BLaER1 treated with 17β-estradiol and CSF1 and Interleukin-3, amounts not matched to agents 10 nM and 100 nM (cell line): ENCODE measurements around the gene EIF2S2.
A peak's percentile ranks its signal among the peaks of the same experiment; 100 is the strongest.

Experiments
- H3K27ac ChIP-seq, 11 experiments: shearing (Covaris generic); formaldehyde crosslinking; 2 replicates each; pipeline ENCODE4 v1.8.1; 2022
- H3K27me3 ChIP-seq, 11 experiments: shearing (Covaris generic); formaldehyde crosslinking; 2 replicates each; pipeline ENCODE4 v1.8.1; 2022
- H3K36me3 ChIP-seq, 11 experiments: shearing (Covaris generic); formaldehyde crosslinking; 2 replicates each; pipeline ENCODE4 v1.8.1; 2022
- H3K4me1 ChIP-seq, 10 experiments: shearing (Covaris generic); formaldehyde crosslinking; 2 replicates each; pipeline ENCODE4 v1.8.1; 2022
- H3K4me2 ChIP-seq, 11 experiments: shearing (Covaris generic); formaldehyde crosslinking; 2 replicates each; pipeline ENCODE4 v1.8.1; 2022
- H3K4me3 ChIP-seq, 10 experiments: shearing (Covaris generic); formaldehyde crosslinking; 2 replicates each; pipeline ENCODE4 v1.8.1; 2022
- H3K9ac ChIP-seq, 11 experiments: shearing (Covaris generic); formaldehyde crosslinking; 2 replicates each; pipeline ENCODE4 v1.8.1; 2022
- H3K9me3 ChIP-seq, 11 experiments: shearing (Covaris generic); formaldehyde crosslinking; replicated peaks in 1 of 11; 2 replicates each; pipeline ENCODE4 v1.8.1; 2022
- H4K20me1 ChIP-seq, 11 experiments: shearing (Covaris generic); formaldehyde crosslinking; 2 replicates each; pipeline ENCODE4 v1.8.1; 2022
- Cebpa-rat ChIP-seq, 11 experiments: shearing (Covaris generic); IDR thresholded peaks; 2 replicates each; pipeline ENCODE4 v1.8.1; 2022

EIF2S2 gene

DNA sequence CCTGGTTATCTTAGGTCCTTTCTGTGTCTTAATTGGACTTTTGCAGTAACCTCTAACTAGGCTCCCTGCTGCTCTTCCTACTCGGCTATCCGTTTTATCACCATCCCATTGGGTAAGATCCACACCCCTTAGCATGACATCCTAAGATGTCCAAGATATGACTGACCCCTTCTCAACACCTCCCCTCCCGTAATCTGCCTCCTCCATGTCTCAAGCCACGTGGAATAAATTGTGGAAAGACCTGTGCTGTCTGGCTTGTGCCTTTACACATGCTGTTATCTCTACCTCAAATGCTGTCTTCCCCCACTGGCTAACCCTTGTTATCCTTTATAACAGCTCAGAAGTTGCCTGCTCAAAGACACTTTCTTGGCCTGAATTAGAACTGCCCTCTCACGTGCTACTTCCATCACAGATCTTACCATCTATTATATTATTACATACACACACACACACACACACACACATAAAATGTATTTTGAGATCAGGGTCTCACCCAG lies 26.5 kb downstream of the EIF2S2 start:
- H4K20me1 ChIP-seq: peaks cover 97 to 100% (median 100%) of the 10 kb centered on the region in 11 experiments; a peak in 21 of 22 replicates
- H3K36me3 ChIP-seq: peaks cover 93 to 100% (median 97%) of the 10 kb centered on the region in 11 experiments
- no peak overlapping the region for H3K27ac ChIP-seq
- H3K4me1 ChIP-seq: peaks cover 0 to 34% (median 26%) of the 10 kb centered on the region in 10 experiments; a peak in 13 of 20 replicates
- H3K4me2 ChIP-seq: no peak overlapping the region
- H3K9ac ChIP-seq: no peak overlapping the region
- H3K4me3 ChIP-seq: no peak overlapping the region
- no peaks in the 10 kb centered on the region for H3K9me3 ChIP-seq
- H3K27me3 ChIP-seq: no peaks in the 10 kb centered on the region
- no peak for TF ChIP-seq Cebpa-rat (IDR thresholded peaks at IDR 0.05)

DNA sequence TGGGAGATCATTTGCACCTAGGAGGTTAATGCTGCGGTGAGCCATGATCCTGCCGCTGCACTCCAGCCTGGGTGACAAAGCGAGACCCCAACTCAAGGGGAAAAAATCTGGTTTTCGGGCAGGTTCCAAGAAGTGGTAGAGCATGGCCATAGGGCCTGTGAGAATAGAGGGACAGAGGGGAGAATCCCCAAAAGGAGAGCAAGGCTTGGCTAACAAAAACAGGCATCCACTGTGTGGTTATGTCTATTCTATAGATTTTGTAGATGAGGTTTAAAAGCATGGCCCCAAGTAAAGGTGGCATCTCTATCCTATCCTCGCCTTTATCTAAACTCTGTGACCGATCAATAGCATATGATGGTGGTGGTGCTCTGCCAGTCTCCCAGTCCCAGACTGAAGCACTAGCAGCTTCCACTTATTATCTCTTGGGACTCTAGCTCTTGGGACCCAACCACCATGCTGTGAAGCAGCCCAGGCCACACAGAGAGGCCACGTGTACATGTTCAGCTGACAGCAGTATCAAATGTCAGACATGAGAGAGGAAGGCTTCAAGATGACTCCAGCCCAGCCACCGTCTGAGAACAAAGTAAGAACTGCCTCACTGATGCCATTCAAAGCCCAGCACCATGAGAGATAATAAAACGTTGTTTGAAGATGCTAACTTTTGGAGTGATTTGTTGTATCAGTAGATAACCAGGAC lies 27.7 kb downstream of the EIF2S2 start:
- Histone ChIP-seq H4K20me1 (peaks cover 94 to 100% (median 100%) of the 10 kb centered on the region in 11 experiments; a peak in 21 of 22 replicates), H3K4me1 (peaks cover 0 to 34% (median 26%) of the 10 kb centered on the region in 10 experiments; a peak in 13 of 20 replicates), H3K9me3 (no peaks in the 10 kb centered on the region), H3K4me3 (no peak overlapping the region), H3K27me3 (no peaks in the 10 kb centered on the region), H3K4me2 (peak overlapping the region in 6 of 11 experiments; percentile 6 to 66 (median 58); a peak in 9 of 22 replicates), H3K9ac (no peak overlapping the region), H3K36me3 (peaks cover 94 to 100% (median 97%) of the 10 kb centered on the region in 11 experiments), H3K27ac (peak overlapping the region in 1 of 11 experiments; percentile 14; a peak in 1 of 22 replicates)
- TF ChIP-seq Cebpa-rat (IDR thresholded peaks at IDR 0.05): no peak

GRCh38 chr20:34083781-34084180 lies 28.3 kb downstream of the EIF2S2 start:
- no peak overlapping the region for H3K9ac ChIP-seq
- H3K4me2 ChIP-seq: peak overlapping the region in 7 of 11 experiments; percentile 6 to 66 (median 58); a peak in 13 of 22 replicates
- H3K4me1 ChIP-seq: peaks cover 0 to 34% (median 26%) of the 10 kb centered on the region in 10 experiments; a peak in 13 of 20 replicates
- peak overlapping the region in 1 of 11 experiments; percentile 14; a peak in 1 of 22 replicates for H3K27ac ChIP-seq
- H3K4me3 ChIP-seq: no peak overlapping the region
- peaks cover 94 to 100% (median 97%) of the 10 kb centered on the region in 11 experiments for H3K36me3 ChIP-seq
- H3K27me3 ChIP-seq: no peaks in the 10 kb centered on the region
- peaks cover 94 to 100% (median 100%) of the 10 kb centered on the region in 11 experiments; a peak in 21 of 22 replicates for H4K20me1 ChIP-seq
- no peaks in the 10 kb centered on the region for H3K9me3 ChIP-seq
- TF ChIP-seq Cebpa-rat (IDR thresholded peaks at IDR 0.05): no peak

- peaks cover 94 to 100% (median 97%) of the 10 kb centered on the region in 11 experiments for H3K36me3 ChIP-seq
- peaks cover 94 to 100% (median 100%) of the 10 kb centered on the region in 11 experiments; a peak in 21 of 22 replicates for H4K20me1 ChIP-seq
- no peaks in the 10 kb centered on the region for H3K27me3 ChIP-seq
- peaks cover 0 to 34% (median 26%) of the 10 kb centered on the region in 10 experiments; a peak in 13 of 20 replicates for H3K4me1 ChIP-seq
- H3K9ac ChIP-seq: no peak overlapping the region
- no peak for TF ChIP-seq Cebpa-rat (IDR thresholded peaks at IDR 0.05)
- H3K4me3 ChIP-seq: no peak overlapping the region
- no peaks in the 10 kb centered on the region for H3K9me3 ChIP-seq
- H3K4me2 ChIP-seq: peak overlapping the region in 7 of 11 experiments; percentile 6 to 66 (median 58); a peak in 11 of 22 replicates
- H3K27ac ChIP-seq: 0 out of 22 replicates have a peak overlapping the region, but pooled peaks of 1 of the 11 experiments have one; percentile 12
Measured at GRCh38 chr20:34083137-34083536, 28.9 kb downstream of the EIF2S2 start.

GRCh38 chr20:34082232-34082887 lies 29.7 kb downstream of the EIF2S2 start:
- peaks cover 0 to 34% (median 26%) of the 10 kb centered on the region in 10 experiments; a peak in 13 of 20 replicates for H3K4me1 ChIP-seq
- H3K4me2 ChIP-seq: peak overlapping the region in 6 of 11 experiments; percentile 9 to 66 (median 58); a peak in 7 of 22 replicates
- peaks cover 94 to 100% (median 97%) of the 10 kb centered on the region in 11 experiments for H3K36me3 ChIP-seq
- no peak overlapping the region for H3K27ac ChIP-seq
- no peak overlapping the region for H3K9ac ChIP-seq
- H3K27me3 ChIP-seq: no peaks in the 10 kb centered on the region
- no peak overlapping the region for H3K4me3 ChIP-seq
- no peak for TF ChIP-seq Cebpa-rat (IDR thresholded peaks at IDR 0.05)
- no peaks in the 10 kb centered on the region for H3K9me3 ChIP-seq
- H4K20me1 ChIP-seq: peaks cover 90 to 100% (median 100%) of the 10 kb centered on the region in 11 experiments; a peak in 21 of 22 replicates

- Histone ChIP-seq H3K4me1 (peaks cover 0 to 33% (median 26%) of the 10 kb centered on the region in 10 experiments; a peak in 13 of 20 replicates), H3K9ac (no peak overlapping the region), H3K27ac (no peak overlapping the region), H4K20me1 (peaks cover 85 to 100% (median 100%) of the 10 kb centered on the region in 11 experiments), H3K27me3 (no peaks in the 10 kb centered on the region), H3K4me2 (no peak overlapping the region), H3K36me3 (peaks cover 97 to 100% (median 99%) of the 10 kb centered on the region in 11 experiments), H3K9me3 (no peaks in the 10 kb centered on the region), H3K4me3 (no peak overlapping the region)
- TF ChIP-seq Cebpa-rat (IDR thresholded peaks at IDR 0.05): no peak
Measured at GRCh38 chr20:34079818-34080217, 32.2 kb downstream of the EIF2S2 start.

- no peaks in the 10 kb centered on the region for H3K27me3 ChIP-seq
- no peak overlapping the region for H3K4me3 ChIP-seq
- peaks cover 98 to 100% (median 99%) of the 10 kb centered on the region in 11 experiments for H3K36me3 ChIP-seq
- TF ChIP-seq Cebpa-rat (IDR thresholded peaks at IDR 0.05): no peak
- H3K9me3 ChIP-seq: no peaks in the 10 kb centered on the region
- H3K27ac ChIP-seq: no peak overlapping the region
- no peak overlapping the region for H3K4me2 ChIP-seq
- no peak overlapping the region for H3K9ac ChIP-seq
- H3K4me1 ChIP-seq: peaks cover 7 to 21% (median 17%) of the 10 kb centered on the region in 10 experiments; a peak in 19 of 20 replicates
- H4K20me1 ChIP-seq: peaks cover 83 to 100% (median 99%) of the 10 kb centered on the region in 11 experiments
Measured at GRCh38 chr20:34078540-34078939, 33.5 kb downstream of the EIF2S2 start.

DNA sequence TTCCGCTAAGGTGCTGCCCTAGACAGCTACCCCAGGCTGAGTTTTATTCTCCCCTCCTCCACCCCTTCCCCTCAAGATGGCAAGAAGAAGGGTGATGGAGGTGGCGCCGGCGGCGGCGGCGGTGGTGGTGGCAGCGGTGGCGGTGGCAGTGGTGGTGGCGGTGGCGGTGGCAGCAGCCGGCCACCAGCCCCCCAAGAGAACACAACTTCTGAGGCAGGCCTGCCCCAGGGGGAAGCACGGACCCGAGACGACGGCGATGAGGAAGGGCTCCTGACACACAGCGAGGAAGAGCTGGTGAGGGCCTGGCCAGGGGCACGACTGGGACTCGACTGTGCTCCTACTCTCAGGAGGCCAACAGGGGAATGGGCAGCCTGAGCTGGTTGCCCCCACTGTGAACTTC lies 35.1 kb downstream of the EIF2S2 start:
- H3K4me1 ChIP-seq: peaks cover 0 to 18% (median 4%) of the 10 kb centered on the region in 10 experiments; a peak in 12 of 20 replicates
- no peak for TF ChIP-seq Cebpa-rat (IDR thresholded peaks at IDR 0.05)
- H3K4me2 ChIP-seq: no peak overlapping the region
- H3K9ac ChIP-seq: no peak overlapping the region
- peaks cover 98 to 100% (median 99%) of the 10 kb centered on the region in 11 experiments for H3K36me3 ChIP-seq
- H3K27ac ChIP-seq: no peak overlapping the region
- no peak overlapping the region for H3K4me3 ChIP-seq
- peaks cover 85 to 100% (median 99%) of the 10 kb centered on the region in 11 experiments for H4K20me1 ChIP-seq
- H3K27me3 ChIP-seq: no peaks in the 10 kb centered on the region
- H3K9me3 ChIP-seq: no peaks in the 10 kb centered on the region
